HG03108 (cell line): ENCODE measurements around the gene TCF12.

ENCODE experiments used
- ATAC-seq: cut with Tn5 transposase; IDR thresholded peaks from one replicate; pipeline ENCODE4 v1.9.1; 2021; ENCODE audit warnings: moderate library complexity; ENCODE audit not compliant: unreplicated experiment

The TCF12 gene

GRCh38 chr15:57327985-57328471 lies 409.6 kb downstream of the TCF12 start:
- no peak for ATAC-seq

DNA sequence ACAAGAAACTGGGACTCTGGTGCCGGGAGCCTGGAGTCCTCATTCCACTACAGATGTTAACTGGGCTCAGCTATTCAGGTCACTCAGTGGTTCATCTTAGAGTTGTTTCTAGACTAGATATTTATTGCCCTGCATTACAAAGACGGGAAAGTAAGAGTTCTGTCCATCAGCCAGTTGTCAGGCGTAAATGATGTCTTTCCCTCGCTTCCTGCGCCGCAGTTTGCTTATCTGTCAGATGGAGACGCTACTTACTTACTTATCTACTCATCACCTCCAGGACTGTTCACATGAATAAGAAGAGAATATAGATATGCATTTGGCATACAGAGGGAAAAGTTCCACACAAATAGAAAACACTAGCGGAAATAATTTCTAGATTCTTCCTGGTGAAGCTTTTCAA lies 410.0 kb downstream of the TCF12 start:
- ATAC-seq = no peak

GRCh38 chr15:57328897-57329296 lies 410.5 kb downstream of the TCF12 start:
- no peak for ATAC-seq

DNA sequence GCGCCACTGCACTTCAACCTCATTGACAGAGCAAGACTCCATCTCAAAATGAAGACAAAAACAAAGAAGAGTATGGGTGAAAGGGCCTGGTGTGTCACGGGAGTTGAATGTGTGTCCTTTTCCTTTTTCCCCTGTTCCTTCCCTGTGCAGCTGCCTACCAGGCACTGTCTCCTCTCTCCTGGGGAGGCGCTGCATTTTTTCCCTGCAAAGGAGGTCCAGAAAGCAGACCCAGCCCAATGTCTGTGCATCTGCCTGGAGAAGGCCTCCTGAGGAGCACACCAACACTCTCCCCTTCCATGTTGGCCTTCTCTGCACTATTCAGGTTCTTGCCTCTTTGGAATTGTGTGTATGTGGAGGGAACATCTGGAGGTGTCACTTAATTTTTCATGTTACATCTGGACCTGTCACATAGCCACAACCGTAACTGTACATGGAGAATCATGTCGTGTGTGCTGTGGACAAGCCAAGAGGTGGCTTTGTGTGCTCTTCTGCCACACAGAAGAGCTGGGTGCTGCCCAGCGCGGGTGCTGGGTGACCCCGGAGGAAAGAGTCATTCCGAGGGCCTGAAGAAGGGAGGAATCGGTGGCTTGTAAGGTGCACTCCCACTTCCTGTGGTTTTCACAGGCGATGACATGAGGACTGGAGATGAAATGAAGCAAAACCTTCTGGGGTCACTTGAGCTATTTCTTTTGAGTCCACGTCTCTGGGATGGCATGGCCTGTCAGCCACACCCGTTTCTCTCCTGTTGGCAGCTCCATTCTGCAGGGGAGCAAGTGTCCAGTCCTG lies 411.3 kb downstream of the TCF12 start:
- no peak for ATAC-seq

DNA sequence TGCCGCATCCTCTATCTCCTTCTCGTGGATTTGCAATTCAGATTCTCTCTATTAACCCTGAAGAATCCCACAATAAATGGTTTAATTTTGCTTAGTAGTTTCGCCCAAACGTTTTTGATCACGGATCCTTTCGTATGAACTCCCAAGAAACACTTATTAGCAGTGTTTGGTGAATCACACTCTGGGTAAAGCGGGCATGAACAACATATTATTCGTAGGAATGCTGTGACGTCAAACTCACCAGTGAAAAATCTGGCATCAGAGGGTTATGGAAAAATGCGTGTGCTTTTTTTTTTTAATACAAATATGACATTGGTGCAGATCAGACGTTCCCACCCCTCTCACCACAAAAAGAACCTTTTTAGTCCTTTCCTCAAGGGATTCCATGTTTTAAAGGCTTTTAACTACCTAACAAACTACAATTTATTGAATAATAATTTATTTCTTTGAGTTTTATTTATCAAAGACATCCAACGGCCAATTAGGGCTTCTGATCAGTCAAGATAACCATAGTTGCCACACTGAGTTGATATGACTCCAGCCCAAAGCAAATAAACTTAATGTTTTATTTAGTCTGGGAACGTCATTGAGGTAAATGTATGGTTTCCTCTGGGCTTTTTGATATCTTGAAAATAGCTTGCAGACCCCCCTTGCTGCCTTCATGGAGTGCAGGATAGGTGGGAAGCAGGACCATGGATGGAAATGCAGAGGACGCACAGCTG lies 412.3 kb downstream of the TCF12 start:
- no peak for ATAC-seq

DNA sequence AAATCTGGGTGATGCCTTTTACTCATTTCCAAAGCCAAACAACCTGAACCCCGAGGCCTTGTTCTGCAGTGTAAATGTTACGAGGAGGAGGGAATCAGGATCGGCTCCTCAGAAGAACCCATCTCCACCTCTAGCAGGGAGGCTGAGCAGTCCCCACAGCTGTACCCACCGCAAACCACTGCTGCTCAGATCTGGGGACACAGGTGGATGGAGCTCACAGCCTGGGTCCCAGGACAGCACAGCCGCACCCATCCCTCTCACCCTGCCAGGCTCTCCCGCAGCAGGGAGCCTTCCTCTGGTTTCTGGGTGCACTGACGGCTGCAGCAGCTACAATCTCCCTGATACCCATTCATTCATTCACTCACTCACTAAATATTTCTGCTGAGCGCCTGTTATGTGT lies 413.9 kb downstream of the TCF12 start:
- no peak for ATAC-seq

- ATAC-seq = no peak
Measured at GRCh38 chr15:57333487-57333886, 415.0 kb downstream of the TCF12 start.

DNA sequence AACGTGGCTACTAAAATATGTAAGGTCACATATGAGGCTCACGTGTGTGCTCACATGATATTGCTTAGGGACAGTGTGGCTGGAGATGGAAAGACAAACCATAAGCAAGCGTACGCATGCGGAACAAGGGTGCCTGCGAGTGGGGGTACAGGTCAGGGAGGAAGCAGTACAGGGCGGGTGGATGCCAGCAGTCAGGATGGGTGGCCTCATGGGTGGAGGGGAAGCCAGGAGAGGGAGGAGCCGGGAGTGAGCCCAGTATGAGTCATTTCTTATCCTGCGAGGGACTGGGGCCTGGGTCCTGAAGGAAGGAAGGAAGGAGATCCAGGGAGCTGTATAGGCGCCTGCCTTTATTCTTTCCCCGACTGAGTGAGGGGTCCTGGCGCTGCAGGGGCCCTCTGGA lies 415.8 kb downstream of the TCF12 start:
- no peak for ATAC-seq

DNA sequence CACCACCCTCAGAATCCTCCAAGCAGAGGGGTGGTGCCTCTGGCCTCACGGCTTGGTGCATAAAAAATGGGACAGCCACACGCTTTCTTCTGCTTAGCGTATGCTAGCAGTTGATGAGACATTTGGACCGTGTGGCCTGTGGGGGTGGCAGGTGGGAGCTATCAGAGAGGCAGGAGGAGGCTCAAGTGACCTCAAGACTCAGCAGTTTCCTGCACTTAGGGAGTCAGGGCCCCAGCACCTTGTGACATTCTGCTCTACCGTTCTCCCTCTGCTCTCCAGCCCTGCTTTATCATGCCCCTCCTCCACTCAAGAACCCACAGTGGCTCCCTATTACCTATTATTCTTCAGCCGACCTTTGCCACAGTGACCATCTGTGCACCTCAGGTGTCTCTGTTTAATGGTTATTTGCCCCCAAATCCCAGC lies 416.9 kb downstream of the TCF12 start:
- no peak for ATAC-seq

- no peak for ATAC-seq
Measured at GRCh38 chr15:57335719-57336118, 417.3 kb downstream of the TCF12 start.

DNA sequence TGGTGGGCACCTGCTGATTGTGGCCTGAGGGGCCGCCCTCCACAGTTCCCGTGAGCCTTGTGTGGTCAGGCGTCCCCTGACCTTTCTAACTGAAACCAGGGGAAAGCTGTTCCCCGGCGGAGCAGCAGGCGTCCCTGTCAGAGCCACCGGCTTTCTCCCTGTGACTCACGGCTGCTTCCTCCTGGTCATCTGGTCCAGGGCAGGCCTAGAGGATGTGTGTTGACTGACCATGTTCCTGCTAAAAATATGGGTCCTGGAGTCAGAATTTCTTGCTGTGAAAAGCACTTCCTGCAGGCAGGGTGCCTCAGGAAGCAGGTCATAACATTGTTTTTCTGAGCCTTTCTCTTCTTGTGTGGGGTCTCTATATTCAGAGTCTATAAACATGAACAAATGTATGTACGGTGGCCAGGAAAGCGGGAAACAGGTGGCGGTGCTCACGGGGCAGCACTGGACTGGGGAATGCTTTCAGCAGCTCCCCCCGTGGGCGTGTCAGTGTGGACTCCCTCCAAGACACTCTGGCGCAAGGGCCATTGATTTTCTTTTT lies 419.5 kb downstream of the TCF12 start:
- ATAC-seq = no peak

GRCh38 chr15:57339321-57339720 lies 420.9 kb downstream of the TCF12 start:
- ATAC-seq = no peak
